Endothelial cell of umbilical vein (primary cell): ENCODE measurements around the gene ASZ1. TPM values are rescaled to one million over a fixed set of nuclear protein-coding genes. Genes with fewer than 3 reads are reported as not detected.

Experiments
- BruUV-seq: library from RNA; stranded (reverse); fragments of 400-500 nt; replicated peaks from 2 replicates; lab custom pipeline; 2021; lab: Mats Ljungman, UMichigan
- CTCF ChIA-PET: fragments of 300-600, 350-600 bp; sonication (Branson Sonifier 250); formaldehyde crosslinking; loops from one replicate; lab custom pipeline; 2021; ENCODE audit warnings: antibody characterized with exemption, inconsistent platforms; lab: Charles Lee
- POLR2A ChIA-PET: fragments of 300-600, 350-600 bp; sonication (Branson Sonifier 250); formaldehyde crosslinking; loops from one replicate; lab custom pipeline; 2021; ENCODE audit warnings: antibody characterized with exemption, inconsistent platforms; lab: Charles Lee
- DNase-seq: peaks from one replicate; pipeline ENCODE4 v3.0.0-alpha.2; 2011; ENCODE audit warnings: low read depth, low spot score
- FAIRE-seq: peaks from 2 replicates; lab custom pipeline; 2011; peaks lifted over from hg19 to GRCh38; lab: Jason Lieb, UNC
- H2AFZ ChIP-seq: 2 replicates; pipeline ENCODE4 v1.6.0; 2012; ENCODE audit warnings: low read depth, low read length, control low read depth, inconsistent platforms
- H3K27ac ChIP-seq: 2 replicates; pipeline ENCODE4 v1.5.1; 2011; ENCODE audit warnings: low read depth, mild to moderate bottlenecking, control low read depth, low read length, moderate library complexity; ENCODE audit not compliant: insufficient read depth
- H3K27me3 ChIP-seq, 2 experiments: 2 replicates each; pipeline versions ENCODE4 v1.6.0 to v1.6.1; 2011; ENCODE audit warnings: low read length in 2 of 2, mixed read lengths in 1 of 2; ENCODE audit not compliant: control insufficient read depth in 2 of 2, insufficient read depth in 2 of 2
- H3K36me3 ChIP-seq, 2 experiments: 2 replicates in 1 of 2; 3 replicates in 1 of 2; pipeline ENCODE4 v1.5.1; 2011; ENCODE audit warnings: low read length in 2 of 2, mild to moderate bottlenecking in 1 of 2, moderate library complexity in 1 of 2; ENCODE audit not compliant: control insufficient read depth in 2 of 2, insufficient read depth in 2 of 2; ENCODE audit errors: extremely low read depth in 1 of 2
- H3K4me1 ChIP-seq: 3 replicates; pipeline ENCODE4 v1.5.1; 2011; ENCODE audit warnings: mild to moderate bottlenecking, low read length; ENCODE audit not compliant: control insufficient read depth, insufficient read depth; ENCODE audit errors: extremely low read depth
- H3K4me2 ChIP-seq: 2 replicates; pipeline ENCODE4 v1.6.1; 2011; ENCODE audit warnings: low read length, control low read depth, mixed read lengths; ENCODE audit not compliant: insufficient read depth
- H3K4me3 ChIP-seq, 3 experiments: fragments of 200-600 bp in 1 of 3; sonication (generic), shearing (Covaris generic) in 1 of 3; replicated peaks in 1 of 3; 2 replicates each; pipeline ENCODE4 v1.5.1; 2011 to 2016; ENCODE audit warnings: control low read depth in 3 of 3, low read length in 3 of 3, mild to moderate bottlenecking in 2 of 3, inconsistent platforms in 1 of 3, low read depth in 1 of 3, moderate library complexity in 1 of 3; ENCODE audit not compliant: insufficient read depth in 1 of 3
- H3K79me2 ChIP-seq: 2 replicates; pipeline ENCODE4 v1.6.0; 2012; ENCODE audit warnings: low read length, inconsistent platforms; ENCODE audit not compliant: control insufficient read depth, insufficient read depth
- H3K9ac ChIP-seq: replicated peaks from 2 replicates; pipeline ENCODE3; 2011; ENCODE audit warnings: low read length, control low read depth; ENCODE audit not compliant: insufficient read depth; ENCODE audit errors: extremely low read depth
- H3K9me1 ChIP-seq: replicated peaks from 3 replicates; pipeline ENCODE4 v1.6.0; 2011; ENCODE audit warnings: mild to moderate bottlenecking, low read length; ENCODE audit not compliant: control insufficient read depth, insufficient read depth; ENCODE audit errors: extremely low read depth
- H3K9me3 ChIP-seq: replicated peaks from 2 replicates; pipeline ENCODE4 v1.5.1; 2012; ENCODE audit warnings: low read length, inconsistent platforms; ENCODE audit not compliant: control insufficient read depth, insufficient read depth
- H4K20me1 ChIP-seq: replicated peaks from 2 replicates; pipeline ENCODE3; 2011; ENCODE audit warnings: mild to moderate bottlenecking, low read length; ENCODE audit not compliant: control insufficient read depth, insufficient read depth; ENCODE audit errors: extremely low read depth
- CTCF ChIP-seq, 2 donors: IDR thresholded peaks; 1 replicate in 1 of 2; 2 replicates in 1 of 2; pipeline ENCODE4 v1.5.1; 2011; ENCODE audit warnings: low read length in 2 of 2, mild to moderate bottlenecking in 2 of 2, moderate library complexity in 2 of 2, control low read depth in 1 of 2, inconsistent platforms in 1 of 2, low read depth in 1 of 2; ENCODE audit not compliant: insufficient read depth in 1 of 2; ENCODE audit errors: extremely low read depth in 1 of 2
- EZH2 ChIP-seq: IDR thresholded peaks from 2 replicates; pipeline ENCODE4 v1.6.1; 2012; ENCODE audit warnings: borderline replicate concordance, low read depth, mild to moderate bottlenecking, moderate library complexity, low read length, inconsistent platforms; ENCODE audit not compliant: severe bottlenecking
- FOS ChIP-seq: IDR thresholded peaks from 2 replicates; pipeline ENCODE4 v1.6.1; 2011; ENCODE audit warnings: mild to moderate bottlenecking, low read length, moderate library complexity, borderline replicate concordance; ENCODE audit not compliant: insufficient read depth
- GATA2 ChIP-seq: IDR thresholded peaks from 2 replicates; pipeline ENCODE4 v1.7.0; 2011; ENCODE audit warnings: low read depth, mild to moderate bottlenecking, moderate library complexity, mixed read lengths, low read length; ENCODE audit not compliant: insufficient read length, insufficient read depth
- JUN ChIP-seq: IDR thresholded peaks from 2 replicates; pipeline ENCODE4 v1.6.1; 2011; ENCODE audit warnings: borderline replicate concordance, low read depth; ENCODE audit not compliant: insufficient read length, insufficient read depth
- MAX ChIP-seq: IDR thresholded peaks from 2 replicates; pipeline ENCODE4 v1.6.1; 2011; ENCODE audit not compliant: insufficient read depth, insufficient read length
- MYC ChIP-seq: IDR thresholded peaks from one replicate; pipeline ENCODE4 v1.6.1; 2011; ENCODE audit warnings: mild to moderate bottlenecking, low read depth, low read length
- POLR2A ChIP-seq: IDR thresholded peaks from 2 replicates; pipeline ENCODE4 v1.6.1; 2012; ENCODE audit warnings: low read depth, mild to moderate bottlenecking, control low read depth, low read length
- POLR2AphosphoS5 ChIP-seq: IDR thresholded peaks from 2 replicates; pipeline ENCODE4 v1.6.1; 2012; ENCODE audit warnings: low read depth, mild to moderate bottlenecking, control low read depth, low read length, moderate library complexity; ENCODE audit not compliant: insufficient read depth
- dilution Hi-C: fragments of 300-500 bp; cut with MboI; formaldehyde crosslinking; loops from one replicate; pipeline ENCODE4 v1.15.0; 2019; ENCODE audit warnings: low sequenced_read_pairs; ENCODE audit not compliant: extremely low pct_ligation_motif_present
- intact Hi-C: fragments of 100-400 bp; cut with micrococcal nuclease; formaldehyde crosslinking; loops from one replicate; pipeline ENCODE4 v1.10.0; 2022
- polyA plus RNA-seq, 4 experiments: library from polyadenylated mRNA; depleted of rRNA in 3 of 4; stranded (reverse) in 3 of 4; unstranded in 1 of 4; fragments of >200 nt; gene quantifications; 2 replicates each; pipeline versions ENCODE4 v1.2.1 to v1.2.3, GENCODE V29; 2011 to 2012; ENCODE audit warnings: missing spikeins in 1 of 4
- total RNA-seq: library from RNA; stranded (reverse); gene quantifications from 2 replicates; pipeline ENCODE4 v1.2.3, GENCODE V29; 2021

ASZ1 gene
- total and polyA plus RNA-seq, 2 donors (not counting 3 experiments of a cell fraction or from before 2014, with no cell fraction given): not detected

- FAIRE-seq (no peak), DNase-seq (peak; percentile 26)
- intact Hi-C loops: loop anchor here (1.0 kb wide), 2 partner anchors 215 to 256 kb away; no protein-coding TSS in a partner anchor
- dilution Hi-C loops: no loop called here
- ChIA-PET CTCF (interaction anchor here (0.5 to 5.1 kb wide), 57 partner anchors 9 to 739 kb away, joined by 3 to 238 read pairs (median 4); partner anchors contain the start of genes CFTR and CTTNBP2), POLR2A (no interaction called here)
- H3K36me3 ChIP-seq: no peaks in the 10 kb centered on the region
- no peak overlapping the region for H3K4me3 ChIP-seq
- TF ChIP-seq EZH2 (no peak), CTCF (IDR thresholded peaks at IDR 0.05; ENCODE audit: extremely low read depth in 1 of 2, insufficient read depth in 1 of 2, low read depth in 1 of 2, low read length in 2 of 2) (peak; percentile 35 to 42)
- H3K4me2 ChIP-seq: no peak overlapping the region
- H3K4me1 ChIP-seq: no peaks in the 10 kb centered on the region
- no peaks in the 10 kb centered on the region for H3K79me2 ChIP-seq
- H3K27me3 ChIP-seq: no peaks in the 10 kb centered on the region
- no peak overlapping the region for H2AFZ ChIP-seq
- H3K27ac ChIP-seq: no peak overlapping the region
- H4K20me1 ChIP-seq: no peaks in the 10 kb centered on the region
- BruUV-seq: no TSS peak
- H3K9me3 ChIP-seq: no peaks in the 10 kb centered on the region
- no peaks in the 10 kb centered on the region for H3K9me1 ChIP-seq
- no peak overlapping the region for H3K9ac ChIP-seq
These were observed 31.8 kb upstream of the ASZ1 start for GRCh38 chr7:117458977-117459583.

GRCh38 chr7:117448655-117449054 lies 21.4 kb upstream of the ASZ1 start:
- no peak overlapping the region for H3K9ac ChIP-seq
- intact Hi-C loops: no loop called here
- no peak overlapping the region for H3K4me3 ChIP-seq
- no peak overlapping the region for H3K27ac ChIP-seq
- CTCF ChIA-PET: no interaction called here
- DNase-seq (no peak), FAIRE-seq (no peak)
- dilution Hi-C loops: no loop called here
- H3K27me3 ChIP-seq: peaks cover 0 to 2% of the 10 kb centered on the region in 2 experiments
- H3K4me1 ChIP-seq: no peaks in the 10 kb centered on the region
- POLR2A ChIA-PET: no interaction called here
- H3K9me3 ChIP-seq: no peaks in the 10 kb centered on the region
- H3K79me2 ChIP-seq: no peaks in the 10 kb centered on the region
- H3K4me2 ChIP-seq: no peak overlapping the region
- no peaks in the 10 kb centered on the region for H3K36me3 ChIP-seq
- H3K9me1 ChIP-seq: no peaks in the 10 kb centered on the region
- no peak for TF ChIP-seq GATA2
- TF ChIP-seq FOS: no peak
- no peak for TF ChIP-seq CTCF (IDR thresholded peaks at IDR 0.05; ENCODE audit: extremely low read depth in 1 of 2, insufficient read depth in 1 of 2, low read depth in 1 of 2, low read length in 2 of 2)
- TF ChIP-seq EZH2: no peak
- TF ChIP-seq POLR2A: no peak
- no peak for TF ChIP-seq POLR2AphosphoS5
- no peak for TF ChIP-seq JUN
- TF ChIP-seq MAX: no peak
- no peak for TF ChIP-seq MYC
- no peak overlapping the region for H2AFZ ChIP-seq
- H4K20me1 ChIP-seq: no peaks in the 10 kb centered on the region
- BruUV-seq: no TSS peak
